ENCODE measurements around the gene GOLGA6C. TPM values are rescaled to one million over a fixed set of nuclear protein-coding genes. Genes with fewer than 3 reads are reported as not detected.
A peak's percentile ranks its signal among the peaks of the same experiment; 100 is the strongest.
"Not testable (repeated sequence)": the region's sequence is repeated elsewhere in the genome, so short reads cannot be mapped to it uniquely, and the experiment has no call there.

The GOLGA6C gene
- total RNA-seq, 1 donor from 2014 or later = not detected

- not testable (repeated sequence) for H3K27me3 Mint-ChIP-seq (ENCODE audit: unreplicated experiment); H3K4me1 Mint-ChIP-seq (ENCODE audit: low read depth, unreplicated experiment); H3K27ac Mint-ChIP-seq (ENCODE audit: unreplicated experiment); H3K9me3 Mint-ChIP-seq (ENCODE audit: unreplicated experiment); H3K36me3 Mint-ChIP-seq (ENCODE audit: unreplicated experiment); DNase-seq; H3K4me3 Mint-ChIP-seq (ENCODE audit: unreplicated experiment)
Observed at GRCh38 chr15:75258620-75259343, 648 bp downstream of the GOLGA6C start.

GRCh38 chr15:75259873-75260272 is 1.7 kb downstream of the GOLGA6C start:
- not testable (repeated sequence) for H3K4me1 Mint-ChIP-seq (ENCODE audit: low read depth, unreplicated experiment); H3K36me3 Mint-ChIP-seq (ENCODE audit: unreplicated experiment); H3K27ac Mint-ChIP-seq (ENCODE audit: unreplicated experiment); H3K4me3 Mint-ChIP-seq (ENCODE audit: unreplicated experiment); DNase-seq; H3K9me3 Mint-ChIP-seq (ENCODE audit: unreplicated experiment); H3K27me3 Mint-ChIP-seq (ENCODE audit: unreplicated experiment)

- not testable (repeated sequence) for H3K36me3 Mint-ChIP-seq (ENCODE audit: unreplicated experiment); H3K27me3 Mint-ChIP-seq (ENCODE audit: unreplicated experiment); H3K27ac Mint-ChIP-seq (ENCODE audit: unreplicated experiment); H3K4me1 Mint-ChIP-seq (ENCODE audit: low read depth, unreplicated experiment); H3K9me3 Mint-ChIP-seq (ENCODE audit: unreplicated experiment); H3K4me3 Mint-ChIP-seq (ENCODE audit: unreplicated experiment); DNase-seq
Observed at GRCh38 chr15:75273751-75274359, 15.7 kb downstream of the GOLGA6C start.

- peak; percentile 68 for TF ChIP-seq CTCF (IDR thresholded peaks at IDR 0.05; ENCODE audit: partially characterized antibody, unreplicated experiment)
- not testable (repeated sequence) for H3K4me1 Mint-ChIP-seq (ENCODE audit: low read depth, unreplicated experiment); H3K27me3 Mint-ChIP-seq (ENCODE audit: unreplicated experiment); H3K27ac Mint-ChIP-seq (ENCODE audit: unreplicated experiment); H3K4me3 Mint-ChIP-seq (ENCODE audit: unreplicated experiment); H3K36me3 Mint-ChIP-seq (ENCODE audit: unreplicated experiment); H3K9me3 Mint-ChIP-seq (ENCODE audit: unreplicated experiment)
- peak; percentile 94 for DNase-seq
Observed at GRCh38 chr15:75274509-75275107, 16.5 kb downstream of the GOLGA6C start.

- not testable (repeated sequence) for H3K27me3 Mint-ChIP-seq (ENCODE audit: unreplicated experiment); H3K27ac Mint-ChIP-seq (ENCODE audit: unreplicated experiment); H3K36me3 Mint-ChIP-seq (ENCODE audit: unreplicated experiment); DNase-seq; H3K9me3 Mint-ChIP-seq (ENCODE audit: unreplicated experiment); H3K4me3 Mint-ChIP-seq (ENCODE audit: unreplicated experiment); H3K4me1 Mint-ChIP-seq (ENCODE audit: low read depth, unreplicated experiment)
Observed at GRCh38 chr15:75275617-75276016, 17.5 kb downstream of the GOLGA6C start.

- not testable (repeated sequence) for H3K27ac Mint-ChIP-seq (ENCODE audit: unreplicated experiment); H3K4me1 Mint-ChIP-seq (ENCODE audit: low read depth, unreplicated experiment); DNase-seq; H3K9me3 Mint-ChIP-seq (ENCODE audit: unreplicated experiment); H3K4me3 Mint-ChIP-seq (ENCODE audit: unreplicated experiment); H3K36me3 Mint-ChIP-seq (ENCODE audit: unreplicated experiment); H3K27me3 Mint-ChIP-seq (ENCODE audit: unreplicated experiment)
Observed at GRCh38 chr15:75278497-75278896, 20.4 kb downstream of the GOLGA6C start.

GRCh38 chr15:75282572-75282971 is 24.4 kb downstream of the GOLGA6C start, which contains the start of gene GOLGA6D:
Gene GOLGA6D, plus strand, starts transcription at chr15:75282835. Its CDS starts 41 bp downstream, at chr15:75282876.
- not testable (repeated sequence) for H3K4me1 Mint-ChIP-seq (ENCODE audit: low read depth, unreplicated experiment); H3K27ac Mint-ChIP-seq (ENCODE audit: unreplicated experiment); H3K4me3 Mint-ChIP-seq (ENCODE audit: unreplicated experiment); H3K27me3 Mint-ChIP-seq (ENCODE audit: unreplicated experiment); DNase-seq; H3K36me3 Mint-ChIP-seq (ENCODE audit: unreplicated experiment); H3K9me3 Mint-ChIP-seq (ENCODE audit: unreplicated experiment)

GRCh38 chr15:75284152-75284551 is 26.0 kb downstream of the GOLGA6C start:
- not testable (repeated sequence) for H3K27me3 Mint-ChIP-seq (ENCODE audit: unreplicated experiment); H3K27ac Mint-ChIP-seq (ENCODE audit: unreplicated experiment); H3K4me3 Mint-ChIP-seq (ENCODE audit: unreplicated experiment); H3K36me3 Mint-ChIP-seq (ENCODE audit: unreplicated experiment); DNase-seq; H3K9me3 Mint-ChIP-seq (ENCODE audit: unreplicated experiment); H3K4me1 Mint-ChIP-seq (ENCODE audit: low read depth, unreplicated experiment)

- H3K36me3 Mint-ChIP-seq (ENCODE audit: unreplicated experiment); H3K9me3 Mint-ChIP-seq (ENCODE audit: unreplicated experiment); H3K27me3 Mint-ChIP-seq (ENCODE audit: unreplicated experiment); H3K4me3 Mint-ChIP-seq (ENCODE audit: unreplicated experiment); H3K4me1 Mint-ChIP-seq (ENCODE audit: low read depth, unreplicated experiment); DNase-seq; H3K27ac Mint-ChIP-seq (ENCODE audit: unreplicated experiment): not testable (repeated sequence)
Observed at GRCh38 chr15:75293660-75294059, 35.5 kb downstream of the GOLGA6C start.

Measured in glutamatergic neuron (in vitro differentiated cells).